Activated naive CD4-positive, alpha-beta T cell treated with anti-CD3 and anti-CD28 coated beads, Interleukin-2, amount 50 U/mL, for 24 hours (primary cell): ENCODE data around the gene OMP.

ENCODE experiments used
- H3K27ac Mint-ChIP-seq: one replicate; pipeline ENCODE4 v1.8.0; 2021; ENCODE audit warnings: mild to moderate bottlenecking, mixed read lengths
- H3K27me3 Mint-ChIP-seq: one replicate; pipeline ENCODE4 v1.8.0; 2021; ENCODE audit warnings: mixed read lengths
- H3K36me3 Mint-ChIP-seq: one replicate; pipeline ENCODE4 v1.8.0; 2021; ENCODE audit warnings: mixed read lengths
- H3K4me1 Mint-ChIP-seq: one replicate; pipeline ENCODE4 v1.8.0; 2021; ENCODE audit warnings: mixed read lengths
- H3K4me3 Mint-ChIP-seq: one replicate; pipeline ENCODE4 v1.8.0; 2021; ENCODE audit warnings: mild to moderate bottlenecking, mixed read lengths
- H3K9me3 Mint-ChIP-seq: one replicate; pipeline ENCODE4 v1.8.0; 2021; ENCODE audit warnings: mixed read lengths

The OMP gene

GRCh38 chr11:77143405-77144020 lies 40.9 kb downstream of the OMP start:
- Mint-ChIP-seq H3K9me3 (no peaks in the 10 kb centered on the region), H3K4me1 (peaks cover 9% of the 10 kb centered on the region), H3K27ac (peak overlapping the region; percentile 9), H3K4me3 (no peak overlapping the region), H3K27me3 (peaks cover 7% of the 10 kb centered on the region), H3K36me3 (no peaks in the 10 kb centered on the region)

GRCh38 chr11:77144196-77144856 lies 41.7 kb downstream of the OMP start:
- peaks cover 9% of the 10 kb centered on the region for H3K4me1 Mint-ChIP-seq
- no peak overlapping the region for H3K27ac Mint-ChIP-seq
- no peaks in the 10 kb centered on the region for H3K9me3 Mint-ChIP-seq
- no peaks in the 10 kb centered on the region for H3K36me3 Mint-ChIP-seq
- H3K27me3 Mint-ChIP-seq: peaks cover 2% of the 10 kb centered on the region
- H3K4me3 Mint-ChIP-seq: no peak overlapping the region

- H3K27ac Mint-ChIP-seq: no peak overlapping the region
- H3K36me3 Mint-ChIP-seq: no peaks in the 10 kb centered on the region
- H3K27me3 Mint-ChIP-seq: no peaks in the 10 kb centered on the region
- H3K9me3 Mint-ChIP-seq: no peaks in the 10 kb centered on the region
- H3K4me1 Mint-ChIP-seq: peaks cover 9% of the 10 kb centered on the region
- no peak overlapping the region for H3K4me3 Mint-ChIP-seq
Measured at GRCh38 chr11:77144857-77145428, 42.3 kb downstream of the OMP start.

GRCh38 chr11:77146261-77147035 lies 43.8 kb downstream of the OMP start:
- Mint-ChIP-seq H3K9me3 (no peaks in the 10 kb centered on the region), H3K27me3 (no peaks in the 10 kb centered on the region), H3K4me3 (no peak overlapping the region), H3K4me1 (peaks cover 12% of the 10 kb centered on the region), H3K36me3 (no peaks in the 10 kb centered on the region), H3K27ac (no peak overlapping the region)

- Mint-ChIP-seq H3K4me1 (peaks cover 15% of the 10 kb centered on the region), H3K27ac (no peak overlapping the region), H3K9me3 (no peaks in the 10 kb centered on the region), H3K4me3 (no peak overlapping the region), H3K36me3 (no peaks in the 10 kb centered on the region), H3K27me3 (no peaks in the 10 kb centered on the region)
Measured at GRCh38 chr11:77147036-77147315, 44.3 kb downstream of the OMP start.

GRCh38 chr11:77147668-77148321 lies 45.2 kb downstream of the OMP start:
- Mint-ChIP-seq H3K4me3 (peak overlapping the region; percentile 46), H3K9me3 (no peaks in the 10 kb centered on the region), H3K4me1 (peaks cover 21% of the 10 kb centered on the region), H3K27me3 (no peaks in the 10 kb centered on the region), H3K27ac (no peak overlapping the region), H3K36me3 (no peaks in the 10 kb centered on the region)

- Mint-ChIP-seq H3K4me1 (peaks cover 26% of the 10 kb centered on the region), H3K36me3 (no peaks in the 10 kb centered on the region), H3K9me3 (no peaks in the 10 kb centered on the region), H3K27ac (no peak overlapping the region), H3K27me3 (no peaks in the 10 kb centered on the region), H3K4me3 (no peak overlapping the region)
Measured at GRCh38 chr11:77148963-77149715, 46.5 kb downstream of the OMP start.

GRCh38 chr11:77149716-77150392 lies 47.2 kb downstream of the OMP start:
- Mint-ChIP-seq H3K36me3 (no peaks in the 10 kb centered on the region), H3K4me1 (peaks cover 26% of the 10 kb centered on the region), H3K4me3 (no peak overlapping the region), H3K27me3 (no peaks in the 10 kb centered on the region), H3K27ac (peak overlapping the region; percentile 68), H3K9me3 (no peaks in the 10 kb centered on the region)

GRCh38 chr11:77150836-77151235 lies 48.2 kb downstream of the OMP start:
- no peak overlapping the region for H3K4me3 Mint-ChIP-seq
- no peaks in the 10 kb centered on the region for H3K9me3 Mint-ChIP-seq
- peaks cover 26% of the 10 kb centered on the region for H3K4me1 Mint-ChIP-seq
- no peak overlapping the region for H3K27ac Mint-ChIP-seq
- H3K27me3 Mint-ChIP-seq: no peaks in the 10 kb centered on the region
- no peaks in the 10 kb centered on the region for H3K36me3 Mint-ChIP-seq

- no peaks in the 10 kb centered on the region for H3K36me3 Mint-ChIP-seq
- no peaks in the 10 kb centered on the region for H3K9me3 Mint-ChIP-seq
- H3K27ac Mint-ChIP-seq: no peak overlapping the region
- H3K4me3 Mint-ChIP-seq: no peak overlapping the region
- no peaks in the 10 kb centered on the region for H3K27me3 Mint-ChIP-seq
- peaks cover 26% of the 10 kb centered on the region for H3K4me1 Mint-ChIP-seq
Measured at GRCh38 chr11:77151804-77152509, 49.3 kb downstream of the OMP start.

- no peak overlapping the region for H3K4me3 Mint-ChIP-seq
- H3K27me3 Mint-ChIP-seq: no peaks in the 10 kb centered on the region
- no peaks in the 10 kb centered on the region for H3K36me3 Mint-ChIP-seq
- no peak overlapping the region for H3K27ac Mint-ChIP-seq
- H3K4me1 Mint-ChIP-seq: peaks cover 26% of the 10 kb centered on the region
- H3K9me3 Mint-ChIP-seq: no peaks in the 10 kb centered on the region
Measured at GRCh38 chr11:77152846-77153245, 50.2 kb downstream of the OMP start.
